ENCODE results near the gene LZTFL1. TPM values are rescaled to one million over a fixed set of nuclear protein-coding genes. Genes with fewer than 3 reads are reported as not detected.

LZTFL1 gene
- total and polyA plus RNA-seq, 4 donors: 3.4 to 11.8 (median 5.7) TPM

DNA sequence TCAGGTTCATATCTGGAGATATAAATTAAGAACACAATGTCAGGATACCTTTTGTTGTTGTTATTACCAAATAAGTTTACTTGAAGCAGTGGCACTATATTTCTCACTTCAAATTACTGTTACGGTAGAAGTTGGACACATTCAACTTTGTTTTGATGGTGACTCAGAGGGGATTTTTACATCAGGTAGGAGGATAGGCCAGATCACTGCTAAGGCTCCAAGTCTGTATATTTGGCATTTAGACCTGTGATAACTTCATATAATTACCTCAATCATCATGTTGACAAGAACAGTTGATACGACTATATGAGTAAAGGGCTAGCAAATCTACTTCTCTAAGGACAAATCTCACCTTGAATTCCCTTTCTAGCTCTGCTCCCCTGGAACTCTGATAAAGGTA is 15.6 kb downstream of the LZTFL1 start:
- H3K36me3 ChIP-seq (ENCODE audit: control insufficient read depth in 4 of 4, insufficient read depth in 3 of 4, low read depth in 1 of 4, low read length in 3 of 4): peaks cover 0 to 58% (median 37%) of the 10 kb centered on the region in 4 donors
- H3K27me3 ChIP-seq (ENCODE audit: control insufficient read depth in 4 of 4, insufficient read depth in 4 of 4, low read length in 3 of 4): no peaks in the 10 kb centered on the region
- no peak overlapping the region for H3K4me3 ChIP-seq (ENCODE audit: low read depth in 1 of 3, low read length in 3 of 3)
- no peak for DNase-seq (ENCODE audit: low spot score)
- no peak overlapping the region for H3K9ac ChIP-seq (ENCODE audit: low read depth in 1 of 2, low read length in 2 of 2)
- no peaks in the 10 kb centered on the region for H3K9me3 ChIP-seq (ENCODE audit: control insufficient read depth in 4 of 4, low read length in 3 of 4)
- TF ChIP-seq HNF4G (IDR thresholded peaks at IDR 0.05) (no peak), YY1 (IDR thresholded peaks at IDR 0.05) (no peak), EGR1 (IDR thresholded peaks at IDR 0.05; ENCODE audit: low read depth in 2 of 2) (no peak), FOXA2 (IDR thresholded peaks at IDR 0.05) (no peak), NR2F2 (IDR thresholded peaks at IDR 0.05) (no peak), RXRA (IDR thresholded peaks at IDR 0.05) (no peak), FOXA1 (IDR thresholded peaks at IDR 0.05) (no peak), SP1 (IDR thresholded peaks at IDR 0.05) (no peak), JUND (IDR thresholded peaks at IDR 0.05) (no peak), RAD21 (IDR thresholded peaks at IDR 0.05) (no peak), GABPA (IDR thresholded peaks at IDR 0.05 in 1 of 2, conservative IDR thresholded peaks at IDR 0.05 in 1 of 2) (no peak)
- TF ChIP-seq, protein P1, sequence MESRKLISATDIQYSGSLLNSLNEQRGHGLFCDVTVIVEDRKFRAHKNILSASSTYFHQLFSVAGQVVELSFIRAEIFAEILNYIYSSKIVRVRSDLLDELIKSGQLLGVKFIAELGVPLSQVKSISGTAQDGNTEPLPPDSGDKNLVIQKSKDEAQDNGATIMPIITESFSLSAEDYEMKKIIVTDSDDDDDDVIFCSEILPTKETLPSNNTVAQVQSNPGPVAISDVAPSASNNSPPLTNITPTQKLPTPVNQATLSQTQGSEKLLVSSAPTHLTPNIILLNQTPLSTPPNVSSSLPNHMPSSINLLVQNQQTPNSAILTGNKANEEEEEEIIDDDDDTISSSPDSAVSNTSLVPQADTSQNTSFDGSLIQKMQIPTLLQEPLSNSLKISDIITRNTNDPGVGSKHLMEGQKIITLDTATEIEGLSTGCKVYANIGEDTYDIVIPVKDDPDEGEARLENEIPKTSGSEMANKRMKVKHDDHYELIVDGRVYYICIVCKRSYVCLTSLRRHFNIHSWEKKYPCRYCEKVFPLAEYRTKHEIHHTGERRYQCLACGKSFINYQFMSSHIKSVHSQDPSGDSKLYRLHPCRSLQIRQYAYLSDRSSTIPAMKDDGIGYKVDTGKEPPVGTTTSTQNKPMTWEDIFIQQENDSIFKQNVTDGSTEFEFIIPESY (IDR thresholded peaks at IDR 0.05): no peak
- TF ChIP-seq, protein P2, sequence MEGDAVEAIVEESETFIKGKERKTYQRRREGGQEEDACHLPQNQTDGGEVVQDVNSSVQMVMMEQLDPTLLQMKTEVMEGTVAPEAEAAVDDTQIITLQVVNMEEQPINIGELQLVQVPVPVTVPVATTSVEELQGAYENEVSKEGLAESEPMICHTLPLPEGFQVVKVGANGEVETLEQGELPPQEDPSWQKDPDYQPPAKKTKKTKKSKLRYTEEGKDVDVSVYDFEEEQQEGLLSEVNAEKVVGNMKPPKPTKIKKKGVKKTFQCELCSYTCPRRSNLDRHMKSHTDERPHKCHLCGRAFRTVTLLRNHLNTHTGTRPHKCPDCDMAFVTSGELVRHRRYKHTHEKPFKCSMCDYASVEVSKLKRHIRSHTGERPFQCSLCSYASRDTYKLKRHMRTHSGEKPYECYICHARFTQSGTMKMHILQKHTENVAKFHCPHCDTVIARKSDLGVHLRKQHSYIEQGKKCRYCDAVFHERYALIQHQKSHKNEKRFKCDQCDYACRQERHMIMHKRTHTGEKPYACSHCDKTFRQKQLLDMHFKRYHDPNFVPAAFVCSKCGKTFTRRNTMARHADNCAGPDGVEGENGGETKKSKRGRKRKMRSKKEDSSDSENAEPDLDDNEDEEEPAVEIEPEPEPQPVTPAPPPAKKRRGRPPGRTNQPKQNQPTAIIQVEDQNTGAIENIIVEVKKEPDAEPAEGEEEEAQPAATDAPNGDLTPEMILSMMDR (IDR thresholded peaks at IDR 0.05; ENCODE audit: low read depth, low read length, missing input control): no peak
- TF ChIP-seq, protein P3, sequence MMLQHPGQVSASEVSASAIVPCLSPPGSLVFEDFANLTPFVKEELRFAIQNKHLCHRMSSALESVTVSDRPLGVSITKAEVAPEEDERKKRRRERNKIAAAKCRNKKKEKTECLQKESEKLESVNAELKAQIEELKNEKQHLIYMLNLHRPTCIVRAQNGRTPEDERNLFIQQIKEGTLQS (IDR thresholded peaks at IDR 0.05): no peak
- TF ChIP-seq, protein P4, sequence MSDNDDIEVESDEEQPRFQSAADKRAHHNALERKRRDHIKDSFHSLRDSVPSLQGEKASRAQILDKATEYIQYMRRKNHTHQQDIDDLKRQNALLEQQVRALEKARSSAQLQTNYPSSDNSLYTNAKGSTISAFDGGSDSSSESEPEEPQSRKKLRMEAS (IDR thresholded peaks at IDR 0.05): no peak
- 89% methylated on average over 2 of the region's 2 CpGs for WGBS
- no peak overlapping the region for H3K27ac ChIP-seq (ENCODE audit: low read depth in 1 of 2, low read length in 2 of 2)
- H3K4me1 ChIP-seq (ENCODE audit: control insufficient read depth in 4 of 4, insufficient read depth in 4 of 4, low read length in 3 of 4): no peaks in the 10 kb centered on the region

DNA sequence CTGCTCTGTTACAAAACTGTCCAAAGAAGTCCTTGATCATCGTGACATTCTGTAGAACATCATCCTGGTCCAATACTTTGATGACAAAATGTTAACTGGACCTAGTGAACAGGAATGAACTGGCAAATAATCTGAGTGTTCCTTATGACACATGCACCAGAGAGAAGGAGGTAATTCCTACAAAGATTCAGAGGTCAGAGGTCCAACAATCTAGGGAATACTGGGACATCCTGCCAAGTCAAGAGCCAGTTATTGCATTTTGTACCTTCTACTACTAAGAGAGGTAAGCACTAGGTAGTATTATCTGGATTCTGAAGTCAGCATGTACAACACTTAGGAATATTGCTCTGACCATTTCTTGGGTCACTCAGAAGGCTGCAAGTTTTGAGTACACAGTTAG is 20.8 kb downstream of the LZTFL1 start:
- H3K27ac ChIP-seq (ENCODE audit: low read depth in 1 of 2, low read length in 2 of 2): no peak overlapping the region
- no peak overlapping the region for H3K9ac ChIP-seq (ENCODE audit: low read depth in 1 of 2, low read length in 2 of 2)
- H3K4me3 ChIP-seq (ENCODE audit: low read depth in 1 of 3, low read length in 3 of 3): no peak overlapping the region
- no peak for TF ChIP-seq SP1 (IDR thresholded peaks at IDR 0.05)
- TF ChIP-seq, protein P3 (IDR thresholded peaks at IDR 0.05): no peak
- no peak for TF ChIP-seq TAF1 (conservative IDR thresholded peaks at IDR 0.05)
- TF ChIP-seq RAD21 (IDR thresholded peaks at IDR 0.05): no peak
- no peak for TF ChIP-seq GABPA (IDR thresholded peaks at IDR 0.05 in 1 of 2, conservative IDR thresholded peaks at IDR 0.05 in 1 of 2)
- TF ChIP-seq HNF4A (conservative IDR thresholded peaks at IDR 0.05): no peak
- no peak for TF ChIP-seq EGR1 (IDR thresholded peaks at IDR 0.05; ENCODE audit: low read depth in 2 of 2)
- TF ChIP-seq, protein P5, sequence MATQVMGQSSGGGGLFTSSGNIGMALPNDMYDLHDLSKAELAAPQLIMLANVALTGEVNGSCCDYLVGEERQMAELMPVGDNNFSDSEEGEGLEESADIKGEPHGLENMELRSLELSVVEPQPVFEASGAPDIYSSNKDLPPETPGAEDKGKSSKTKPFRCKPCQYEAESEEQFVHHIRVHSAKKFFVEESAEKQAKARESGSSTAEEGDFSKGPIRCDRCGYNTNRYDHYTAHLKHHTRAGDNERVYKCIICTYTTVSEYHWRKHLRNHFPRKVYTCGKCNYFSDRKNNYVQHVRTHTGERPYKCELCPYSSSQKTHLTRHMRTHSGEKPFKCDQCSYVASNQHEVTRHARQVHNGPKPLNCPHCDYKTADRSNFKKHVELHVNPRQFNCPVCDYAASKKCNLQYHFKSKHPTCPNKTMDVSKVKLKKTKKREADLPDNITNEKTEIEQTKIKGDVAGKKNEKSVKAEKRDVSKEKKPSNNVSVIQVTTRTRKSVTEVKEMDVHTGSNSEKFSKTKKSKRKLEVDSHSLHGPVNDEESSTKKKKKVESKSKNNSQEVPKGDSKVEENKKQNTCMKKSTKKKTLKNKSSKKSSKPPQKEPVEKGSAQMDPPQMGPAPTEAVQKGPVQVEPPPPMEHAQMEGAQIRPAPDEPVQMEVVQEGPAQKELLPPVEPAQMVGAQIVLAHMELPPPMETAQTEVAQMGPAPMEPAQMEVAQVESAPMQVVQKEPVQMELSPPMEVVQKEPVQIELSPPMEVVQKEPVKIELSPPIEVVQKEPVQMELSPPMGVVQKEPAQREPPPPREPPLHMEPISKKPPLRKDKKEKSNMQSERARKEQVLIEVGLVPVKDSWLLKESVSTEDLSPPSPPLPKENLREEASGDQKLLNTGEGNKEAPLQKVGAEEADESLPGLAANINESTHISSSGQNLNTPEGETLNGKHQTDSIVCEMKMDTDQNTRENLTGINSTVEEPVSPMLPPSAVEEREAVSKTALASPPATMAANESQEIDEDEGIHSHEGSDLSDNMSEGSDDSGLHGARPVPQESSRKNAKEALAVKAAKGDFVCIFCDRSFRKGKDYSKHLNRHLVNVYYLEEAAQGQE (IDR thresholded peaks at IDR 0.05): no peak
- TF ChIP-seq NR2F2 (IDR thresholded peaks at IDR 0.05): no peak
- no peak for TF ChIP-seq YY1 (IDR thresholded peaks at IDR 0.05)
- TF ChIP-seq, protein P4 (IDR thresholded peaks at IDR 0.05): no peak
- no peak for TF ChIP-seq HNF4G (IDR thresholded peaks at IDR 0.05)
- TF ChIP-seq, protein P1 (IDR thresholded peaks at IDR 0.05): no peak
- no peak for TF ChIP-seq FOXA2 (IDR thresholded peaks at IDR 0.05)
- no peak for TF ChIP-seq FOXA1 (IDR thresholded peaks at IDR 0.05)
- peaks cover 0 to 5% (median 3%) of the 10 kb centered on the region in 4 donors for H3K9me3 ChIP-seq (ENCODE audit: control insufficient read depth in 4 of 4, low read length in 3 of 4)
- WGBS: 98% methylated on average over 1 of the region's 1 CpG
- H3K27me3 ChIP-seq (ENCODE audit: control insufficient read depth in 4 of 4, insufficient read depth in 4 of 4, low read length in 3 of 4): no peaks in the 10 kb centered on the region
- peaks cover 0 to 31% (median 22%) of the 10 kb centered on the region in 4 donors for H3K36me3 ChIP-seq (ENCODE audit: control insufficient read depth in 4 of 4, insufficient read depth in 3 of 4, low read depth in 1 of 4, low read length in 3 of 4)
- no peaks in the 10 kb centered on the region for H3K4me1 ChIP-seq (ENCODE audit: control insufficient read depth in 4 of 4, insufficient read depth in 4 of 4, low read length in 3 of 4)
- no peak for DNase-seq (ENCODE audit: low spot score)
